ENCODE measurements around the gene CALR. TPM values are rescaled to one million over a fixed set of nuclear protein-coding genes. Genes with fewer than 3 reads are reported as not detected.

The CALR gene
- total and polyA plus RNA-seq, 9 of the 15 experiments (the other 6 are each of a cell fraction or from before 2014, with no cell fraction given), result 126 to 811 (median 642) TPM

DNA sequence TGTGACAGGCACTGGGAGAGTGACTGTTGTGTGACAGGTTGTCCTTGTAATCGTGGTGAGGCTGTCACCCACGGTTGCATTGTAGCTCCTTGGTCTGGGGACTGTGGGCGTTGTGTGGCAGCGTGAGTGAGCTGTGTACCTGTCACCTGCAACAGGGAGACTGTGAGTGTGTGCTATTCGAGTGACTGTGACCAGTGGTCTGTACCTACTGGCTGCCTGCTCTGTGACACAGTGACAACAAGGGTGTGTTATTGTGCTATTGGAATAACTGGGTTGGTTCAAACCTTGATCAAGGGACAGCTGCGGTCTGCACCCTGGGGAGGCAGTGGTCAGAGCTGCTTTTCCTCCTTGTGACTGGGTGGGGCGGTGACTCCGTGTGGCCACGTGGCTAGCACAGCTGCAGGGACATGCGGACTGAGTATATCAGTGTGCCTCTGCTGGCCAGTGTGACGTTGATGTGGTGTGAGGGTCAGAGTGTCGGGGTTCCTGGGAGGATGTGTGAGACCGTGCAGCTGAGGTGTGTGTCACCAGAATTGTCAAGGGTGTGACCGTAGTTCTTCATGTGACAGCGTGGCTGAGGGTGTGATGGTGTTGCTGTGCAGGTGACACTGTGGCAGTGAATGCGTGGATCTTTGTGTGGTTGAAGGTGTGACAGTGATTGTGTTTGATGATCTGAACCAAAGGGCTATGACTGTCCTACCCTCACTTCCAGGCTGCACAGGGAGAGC lies 46.8 kb downstream of the CALR start (continued):
- TF ChIP-seq, protein P1, sequence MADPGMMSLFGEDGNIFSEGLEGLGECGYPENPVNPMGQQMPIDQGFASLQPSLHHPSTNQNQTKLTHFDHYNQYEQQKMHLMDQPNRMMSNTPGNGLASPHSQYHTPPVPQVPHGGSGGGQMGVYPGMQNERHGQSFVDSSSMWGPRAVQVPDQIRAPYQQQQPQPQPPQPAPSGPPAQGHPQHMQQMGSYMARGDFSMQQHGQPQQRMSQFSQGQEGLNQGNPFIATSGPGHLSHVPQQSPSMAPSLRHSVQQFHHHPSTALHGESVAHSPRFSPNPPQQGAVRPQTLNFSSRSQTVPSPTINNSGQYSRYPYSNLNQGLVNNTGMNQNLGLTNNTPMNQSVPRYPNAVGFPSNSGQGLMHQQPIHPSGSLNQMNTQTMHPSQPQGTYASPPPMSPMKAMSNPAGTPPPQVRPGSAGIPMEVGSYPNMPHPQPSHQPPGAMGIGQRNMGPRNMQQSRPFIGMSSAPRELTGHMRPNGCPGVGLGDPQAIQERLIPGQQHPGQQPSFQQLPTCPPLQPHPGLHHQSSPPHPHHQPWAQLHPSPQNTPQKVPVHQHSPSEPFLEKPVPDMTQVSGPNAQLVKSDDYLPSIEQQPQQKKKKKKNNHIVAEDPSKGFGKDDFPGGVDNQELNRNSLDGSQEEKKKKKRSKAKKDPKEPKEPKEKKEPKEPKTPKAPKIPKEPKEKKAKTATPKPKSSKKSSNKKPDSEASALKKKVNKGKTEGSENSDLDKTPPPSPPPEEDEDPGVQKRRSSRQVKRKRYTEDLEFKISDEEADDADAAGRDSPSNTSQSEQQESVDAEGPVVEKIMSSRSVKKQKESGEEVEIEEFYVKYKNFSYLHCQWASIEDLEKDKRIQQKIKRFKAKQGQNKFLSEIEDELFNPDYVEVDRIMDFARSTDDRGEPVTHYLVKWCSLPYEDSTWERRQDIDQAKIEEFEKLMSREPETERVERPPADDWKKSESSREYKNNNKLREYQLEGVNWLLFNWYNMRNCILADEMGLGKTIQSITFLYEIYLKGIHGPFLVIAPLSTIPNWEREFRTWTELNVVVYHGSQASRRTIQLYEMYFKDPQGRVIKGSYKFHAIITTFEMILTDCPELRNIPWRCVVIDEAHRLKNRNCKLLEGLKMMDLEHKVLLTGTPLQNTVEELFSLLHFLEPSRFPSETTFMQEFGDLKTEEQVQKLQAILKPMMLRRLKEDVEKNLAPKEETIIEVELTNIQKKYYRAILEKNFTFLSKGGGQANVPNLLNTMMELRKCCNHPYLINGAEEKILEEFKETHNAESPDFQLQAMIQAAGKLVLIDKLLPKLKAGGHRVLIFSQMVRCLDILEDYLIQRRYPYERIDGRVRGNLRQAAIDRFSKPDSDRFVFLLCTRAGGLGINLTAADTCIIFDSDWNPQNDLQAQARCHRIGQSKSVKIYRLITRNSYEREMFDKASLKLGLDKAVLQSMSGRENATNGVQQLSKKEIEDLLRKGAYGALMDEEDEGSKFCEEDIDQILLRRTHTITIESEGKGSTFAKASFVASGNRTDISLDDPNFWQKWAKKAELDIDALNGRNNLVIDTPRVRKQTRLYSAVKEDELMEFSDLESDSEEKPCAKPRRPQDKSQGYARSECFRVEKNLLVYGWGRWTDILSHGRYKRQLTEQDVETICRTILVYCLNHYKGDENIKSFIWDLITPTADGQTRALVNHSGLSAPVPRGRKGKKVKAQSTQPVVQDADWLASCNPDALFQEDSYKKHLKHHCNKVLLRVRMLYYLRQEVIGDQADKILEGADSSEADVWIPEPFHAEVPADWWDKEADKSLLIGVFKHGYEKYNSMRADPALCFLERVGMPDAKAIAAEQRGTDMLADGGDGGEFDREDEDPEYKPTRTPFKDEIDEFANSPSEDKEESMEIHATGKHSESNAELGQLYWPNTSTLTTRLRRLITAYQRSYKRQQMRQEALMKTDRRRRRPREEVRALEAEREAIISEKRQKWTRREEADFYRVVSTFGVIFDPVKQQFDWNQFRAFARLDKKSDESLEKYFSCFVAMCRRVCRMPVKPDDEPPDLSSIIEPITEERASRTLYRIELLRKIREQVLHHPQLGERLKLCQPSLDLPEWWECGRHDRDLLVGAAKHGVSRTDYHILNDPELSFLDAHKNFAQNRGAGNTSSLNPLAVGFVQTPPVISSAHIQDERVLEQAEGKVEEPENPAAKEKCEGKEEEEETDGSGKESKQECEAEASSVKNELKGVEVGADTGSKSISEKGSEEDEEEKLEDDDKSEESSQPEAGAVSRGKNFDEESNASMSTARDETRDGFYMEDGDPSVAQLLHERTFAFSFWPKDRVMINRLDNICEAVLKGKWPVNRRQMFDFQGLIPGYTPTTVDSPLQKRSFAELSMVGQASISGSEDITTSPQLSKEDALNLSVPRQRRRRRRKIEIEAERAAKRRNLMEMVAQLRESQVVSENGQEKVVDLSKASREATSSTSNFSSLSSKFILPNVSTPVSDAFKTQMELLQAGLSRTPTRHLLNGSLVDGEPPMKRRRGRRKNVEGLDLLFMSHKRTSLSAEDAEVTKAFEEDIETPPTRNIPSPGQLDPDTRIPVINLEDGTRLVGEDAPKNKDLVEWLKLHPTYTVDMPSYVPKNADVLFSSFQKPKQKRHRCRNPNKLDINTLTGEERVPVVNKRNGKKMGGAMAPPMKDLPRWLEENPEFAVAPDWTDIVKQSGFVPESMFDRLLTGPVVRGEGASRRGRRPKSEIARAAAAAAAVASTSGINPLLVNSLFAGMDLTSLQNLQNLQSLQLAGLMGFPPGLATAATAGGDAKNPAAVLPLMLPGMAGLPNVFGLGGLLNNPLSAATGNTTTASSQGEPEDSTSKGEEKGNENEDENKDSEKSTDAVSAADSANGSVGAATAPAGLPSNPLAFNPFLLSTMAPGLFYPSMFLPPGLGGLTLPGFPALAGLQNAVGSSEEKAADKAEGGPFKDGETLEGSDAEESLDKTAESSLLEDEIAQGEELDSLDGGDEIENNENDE (IDR thresholded peaks at IDR 0.05; ENCODE audit: low read depth, low read length), result no peak
- TF ChIP-seq TSC22D4 (tag; IDR thresholded peaks at IDR 0.05) (no peak), ZNF75A (CRISPR knock-in tag; IDR thresholded peaks at IDR 0.05) (no peak), TCF7L2 (IDR thresholded peaks at IDR 0.05; ENCODE audit: low read depth, low read length) (no peak), ZC3H11A (IDR thresholded peaks at IDR 0.05; ENCODE audit: low read depth, low read length) (0 out of 2 replicates have a peak, but pooled peaks have one; percentile 30), NFIX (CRISPR knock-in tag; IDR thresholded peaks at IDR 0.05; ENCODE audit: low read depth) (no peak), GTF2F1 (IDR thresholded peaks at IDR 0.05; ENCODE audit: low read depth, low read length) (0 out of 2 replicates have a peak, but pooled peaks have one; percentile 41), HOXB6 (CRISPR knock-in tag; IDR thresholded peaks at IDR 0.05; ENCODE audit: borderline replicate concordance) (no peak)
- TF ChIP-seq, protein P2, sequence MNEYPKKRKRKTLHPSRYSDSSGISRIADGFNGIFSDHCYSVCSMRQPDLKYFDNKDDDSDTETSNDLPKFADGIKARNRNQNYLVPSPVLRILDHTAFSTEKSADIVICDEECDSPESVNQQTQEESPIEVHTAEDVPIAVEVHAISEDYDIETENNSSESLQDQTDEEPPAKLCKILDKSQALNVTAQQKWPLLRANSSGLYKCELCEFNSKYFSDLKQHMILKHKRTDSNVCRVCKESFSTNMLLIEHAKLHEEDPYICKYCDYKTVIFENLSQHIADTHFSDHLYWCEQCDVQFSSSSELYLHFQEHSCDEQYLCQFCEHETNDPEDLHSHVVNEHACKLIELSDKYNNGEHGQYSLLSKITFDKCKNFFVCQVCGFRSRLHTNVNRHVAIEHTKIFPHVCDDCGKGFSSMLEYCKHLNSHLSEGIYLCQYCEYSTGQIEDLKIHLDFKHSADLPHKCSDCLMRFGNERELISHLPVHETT (CRISPR knock-in tag; conservative IDR thresholded peaks at IDR 0.05 in 1 of 2, IDR thresholded peaks at IDR 0.05 in 1 of 2), result no peak
